HG03571 (cell line): Measurements from ENCODE around the gene TRIP10.
A peak's percentile ranks its signal among the peaks of the same experiment; 100 is the strongest.
"Not testable (repeated sequence)": the region's sequence is repeated elsewhere in the genome, so short reads cannot be mapped to it uniquely, and the experiment has no call there.

Experiments used
- ATAC-seq: cut with Tn5 transposase; IDR thresholded peaks from one replicate; pipeline ENCODE4 v1.9.1; 2021; ENCODE audit not compliant: unreplicated experiment

TRIP10 gene

GRCh38 chr19:6766357-6767080 lies 27.0 kb downstream of the TRIP10 start:
- ATAC-seq: no peak

- ATAC-seq: no peak
These were observed 27.5 kb downstream of the TRIP10 start for GRCh38 chr19:6767081-6767356.

- peak; percentile 58 for ATAC-seq
These were observed 28.1 kb downstream of the TRIP10 start, which contains the start of gene SH2D3A for GRCh38 chr19:6767357-6768235. Gene SH2D3A (minus strand): TSS chr19:6767435. CDS start chr19:6763748, 3,687 bp downstream.

GRCh38 chr19:6768236-6768785 lies 28.8 kb downstream of the TRIP10 start:
- ATAC-seq: no peak

- no peak for ATAC-seq
These were observed 29.6 kb downstream of the TRIP10 start for GRCh38 chr19:6769006-6769619.

GRCh38 chr19:6771648-6772027 lies 32.2 kb downstream of the TRIP10 start:
- ATAC-seq: not testable (repeated sequence)

- ATAC-seq: peak; percentile 37
These were observed 32.8 kb downstream of the TRIP10 start, which contains the start of gene VAV1 for GRCh38 chr19:6772028-6772865. Gene VAV1 (plus strand): TSS chr19:6772708. CDS start chr19:6772808, 100 bp downstream.

- peak; percentile 15 for ATAC-seq
These were observed 33.4 kb downstream of the TRIP10 start for GRCh38 chr19:6772866-6773322.

- ATAC-seq: peak; percentile 28
These were observed 33.9 kb downstream of the TRIP10 start for GRCh38 chr19:6773323-6773931.

- no peak for ATAC-seq
These were observed 35.6 kb downstream of the TRIP10 start for GRCh38 chr19:6774821-6775707.

GRCh38 chr19:6776045-6776444 lies 36.6 kb downstream of the TRIP10 start:
- not testable (repeated sequence) for ATAC-seq

GRCh38 chr19:6776999-6777398 lies 37.5 kb downstream of the TRIP10 start:
- no peak for ATAC-seq

- ATAC-seq: no peak
These were observed 38.0 kb downstream of the TRIP10 start for GRCh38 chr19:6777434-6777833.

GRCh38 chr19:6778386-6778785 lies 38.9 kb downstream of the TRIP10 start:
- ATAC-seq: no peak

- no peak for ATAC-seq
These were observed 39.7 kb downstream of the TRIP10 start for GRCh38 chr19:6779206-6779605.

GRCh38 chr19:6787393-6787792 lies 47.9 kb downstream of the TRIP10 start:
- ATAC-seq: no peak

- no peak for ATAC-seq
These were observed 49.4 kb downstream of the TRIP10 start for GRCh38 chr19:6788896-6789295.

- no peak for ATAC-seq
These were observed 51.0 kb downstream of the TRIP10 start for GRCh38 chr19:6790194-6791128.
